Measurements from ENCODE around the gene CALCOCO1. TPM values are rescaled to one million over a fixed set of nuclear protein-coding genes. Genes with fewer than 3 reads are reported as not detected.
"Not testable (repeated sequence)": the region's sequence is repeated elsewhere in the genome, so short reads cannot be mapped to it uniquely, and the experiment has no call there.

The CALCOCO1 gene
- total RNA-seq, 4 donors from 2014 or later: 118 to 186 (median 168) TPM

GRCh38 chr12:53764615-53765014, 37.4 kb upstream of the CALCOCO1 start:
- Histone ChIP-seq H3K4me1 (no peaks in the 10 kb centered on the region), H3K36me3 (no peaks in the 10 kb centered on the region), H3K4me3 (no peak overlapping the region), H3K9me3 (no peaks in the 10 kb centered on the region), H3K27ac (no peak overlapping the region), H3K27me3 (peaks cover 94% of the 10 kb centered on the region)
- no peak for DNase-seq
- in situ Hi-C loops (cut with MboI; ENCODE audit: low pct_ligation_motif_present in 1 of 4, low pct_unique_long_range_greater_than_20kb in 1 of 4, low sequenced_read_pairs in 3 of 4): loop anchor here in 1 of 4 donors (25.0 kb wide), 1 partner anchor 423 kb away; the partner anchor contains the start of gene SMUG1
- TF ChIP-seq EP300 (IDR thresholded peaks at IDR 0.05; ENCODE audit: low read depth): no peak
- TF ChIP-seq POLR2A (IDR thresholded peaks at IDR 0.05): no peak
- TF ChIP-seq POLR2AphosphoS5 (IDR thresholded peaks at IDR 0.05): no peak
- no peak for TF ChIP-seq CTCF (IDR thresholded peaks at IDR 0.05)
- WGBS, 2 donors (ENCODE audit: low coverage in 1 of 2): 69 to 70% methylated on average over 4 of the region's 4 CpGs
- intact Hi-C loops (cut with DNase I; ENCODE audit: low total_unique reads): no loop called here

GRCh38 chr12:53762793-53763192, 35.5 kb upstream of the CALCOCO1 start:
- H3K36me3 ChIP-seq; H3K27ac ChIP-seq; DNase-seq; intact Hi-C loops (cut with DNase I; ENCODE audit: low total_unique reads); H3K4me1 ChIP-seq; H3K4me3 ChIP-seq; H3K9me3 ChIP-seq: not testable (repeated sequence)
- in situ Hi-C loops (cut with MboI; ENCODE audit: low pct_ligation_motif_present in 1 of 4, low pct_unique_long_range_greater_than_20kb in 1 of 4, low sequenced_read_pairs in 3 of 4): loop anchor here in 1 of 4 donors (25.0 kb wide), 1 partner anchor 425 kb away; the partner anchor contains the start of gene SMUG1
- peaks cover 97% of the 10 kb centered on the region for H3K27me3 ChIP-seq
- WGBS, 2 donors (ENCODE audit: low coverage in 1 of 2): 86 to 89% methylated on average over 1 to 3 of the region's 3 CpGs

GRCh38 chr12:53761306-53761705, 34.1 kb upstream of the CALCOCO1 start:
- Histone ChIP-seq H3K9me3 (no peaks in the 10 kb centered on the region), H3K4me3 (no peak overlapping the region), H3K27me3 (peaks cover 100% of the 10 kb centered on the region), H3K27ac (no peak overlapping the region), H3K4me1 (peaks cover 0 to 4% (median 0%) of the 10 kb centered on the region in 4 donors), H3K36me3 (no peaks in the 10 kb centered on the region)
- in situ Hi-C loops (cut with MboI; ENCODE audit: low pct_ligation_motif_present in 1 of 4, low pct_unique_long_range_greater_than_20kb in 1 of 4, low sequenced_read_pairs in 3 of 4) (loop anchor here in 1 of 4 donors (25.0 kb wide), 1 partner anchor 426 kb away; the partner anchor contains the start of gene SMUG1), intact Hi-C loops (cut with DNase I; ENCODE audit: low total_unique reads) (no loop called here)
- DNase-seq: no peak
- TF ChIP-seq CTCF (IDR thresholded peaks at IDR 0.05) (no peak), POLR2A (IDR thresholded peaks at IDR 0.05) (no peak), POLR2AphosphoS5 (IDR thresholded peaks at IDR 0.05) (no peak), EP300 (IDR thresholded peaks at IDR 0.05; ENCODE audit: low read depth) (no peak)

GRCh38 chr12:53759261-53759660, 32.0 kb upstream of the CALCOCO1 start:
- no peaks in the 10 kb centered on the region for H3K9me3 ChIP-seq
- intact Hi-C loops (cut with DNase I; ENCODE audit: low total_unique reads): no loop called here
- H3K4me1 ChIP-seq: peaks cover 0 to 8% (median 6%) of the 10 kb centered on the region in 4 donors
- H3K27ac ChIP-seq: no peak overlapping the region
- TF ChIP-seq POLR2AphosphoS5 (IDR thresholded peaks at IDR 0.05): no peak
- TF ChIP-seq CTCF (IDR thresholded peaks at IDR 0.05): no peak
- TF ChIP-seq POLR2A (IDR thresholded peaks at IDR 0.05): no peak
- no peak for TF ChIP-seq EP300 (IDR thresholded peaks at IDR 0.05; ENCODE audit: low read depth)
- H3K4me3 ChIP-seq: no peak overlapping the region
- H3K27me3 ChIP-seq: peaks cover 98% of the 10 kb centered on the region
- H3K36me3 ChIP-seq: no peaks in the 10 kb centered on the region
- in situ Hi-C loops (cut with MboI; ENCODE audit: low pct_ligation_motif_present in 1 of 4, low pct_unique_long_range_greater_than_20kb in 1 of 4, low sequenced_read_pairs in 3 of 4): loop anchor here in 1 of 4 donors (25.0 kb wide), 1 partner anchor 428 kb away; the partner anchor contains the start of gene SMUG1
- DNase-seq: no peak
- WGBS, 2 donors (ENCODE audit: low coverage in 1 of 2): 60 to 86% methylated on average over 2 of the region's 2 CpGs

GRCh38 chr12:53758730-53759103, 31.5 kb upstream of the CALCOCO1 start:
- Histone ChIP-seq H3K4me1 (peaks cover 0 to 9% (median 8%) of the 10 kb centered on the region in 4 donors), H3K4me3 (no peak overlapping the region), H3K9me3 (no peaks in the 10 kb centered on the region), H3K36me3 (no peaks in the 10 kb centered on the region), H3K27ac (no peak overlapping the region), H3K27me3 (peaks cover 98% of the 10 kb centered on the region)
- WGBS, 2 donors (ENCODE audit: low coverage in 1 of 2): 41 to 53% methylated on average over 8 of the region's 8 CpGs
- intact Hi-C loops (cut with DNase I; ENCODE audit: low total_unique reads): no loop called here
- TF ChIP-seq EP300 (IDR thresholded peaks at IDR 0.05; ENCODE audit: low read depth) (no peak), POLR2AphosphoS5 (IDR thresholded peaks at IDR 0.05) (no peak), CTCF (IDR thresholded peaks at IDR 0.05) (no peak), POLR2A (IDR thresholded peaks at IDR 0.05) (no peak)
- in situ Hi-C loops (cut with MboI; ENCODE audit: low pct_ligation_motif_present in 1 of 4, low pct_unique_long_range_greater_than_20kb in 1 of 4, low sequenced_read_pairs in 3 of 4): loop anchor here in 1 of 4 donors (25.0 kb wide), 1 partner anchor 429 kb away; the partner anchor contains the start of gene SMUG1
- DNase-seq: no peak

Measured in transverse colon (tissue), 4 donors.